Fibroblast of peridontal ligament (primary cell): ENCODE data around the gene ZGLP1.
"Not testable (repeated sequence)": the region's sequence is repeated elsewhere in the genome, so short reads cannot be mapped to it uniquely, and the experiment has no call there.

ENCODE experiments used
- DNase-seq: peaks from one replicate; pipeline ENCODE4 v3.0.0-alpha.2; 2010; ENCODE audit errors: extremely low read depth

The ZGLP1 gene

DNA sequence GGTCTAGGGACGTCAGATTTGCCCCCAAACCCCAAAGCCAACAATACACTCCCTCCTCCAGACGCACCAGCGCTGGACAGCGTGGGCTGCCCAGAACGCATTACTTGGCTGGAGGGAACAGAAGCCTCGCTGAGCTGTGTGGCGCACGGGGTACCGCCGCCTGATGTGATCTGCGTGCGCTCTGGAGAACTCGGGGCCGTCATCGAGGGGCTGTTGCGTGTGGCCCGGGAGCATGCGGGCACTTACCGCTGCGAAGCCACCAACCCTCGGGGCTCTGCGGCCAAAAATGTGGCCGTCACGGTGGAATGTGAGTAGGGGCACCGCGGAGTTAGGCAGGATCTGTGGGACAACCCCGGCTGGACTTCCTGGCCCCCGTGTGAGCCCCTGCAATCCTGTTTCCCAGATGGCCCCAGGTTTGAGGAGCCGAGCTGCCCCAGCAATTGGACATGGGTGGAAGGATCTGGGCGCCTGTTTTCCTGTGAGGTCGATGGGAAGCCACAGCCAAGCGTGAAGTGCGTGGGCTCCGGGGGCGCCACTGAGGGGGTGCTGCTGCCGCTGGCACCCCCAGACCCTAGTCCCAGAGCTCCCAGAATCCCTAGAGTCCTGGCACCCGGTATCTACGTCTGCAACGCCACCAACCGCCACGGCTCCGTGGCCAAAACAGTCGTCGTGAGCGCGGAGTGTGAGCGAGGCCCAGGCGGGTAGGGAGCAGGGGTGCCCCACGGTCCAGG is 15.8 kb downstream of the ZGLP1 start:
- no peak for DNase-seq

DNA sequence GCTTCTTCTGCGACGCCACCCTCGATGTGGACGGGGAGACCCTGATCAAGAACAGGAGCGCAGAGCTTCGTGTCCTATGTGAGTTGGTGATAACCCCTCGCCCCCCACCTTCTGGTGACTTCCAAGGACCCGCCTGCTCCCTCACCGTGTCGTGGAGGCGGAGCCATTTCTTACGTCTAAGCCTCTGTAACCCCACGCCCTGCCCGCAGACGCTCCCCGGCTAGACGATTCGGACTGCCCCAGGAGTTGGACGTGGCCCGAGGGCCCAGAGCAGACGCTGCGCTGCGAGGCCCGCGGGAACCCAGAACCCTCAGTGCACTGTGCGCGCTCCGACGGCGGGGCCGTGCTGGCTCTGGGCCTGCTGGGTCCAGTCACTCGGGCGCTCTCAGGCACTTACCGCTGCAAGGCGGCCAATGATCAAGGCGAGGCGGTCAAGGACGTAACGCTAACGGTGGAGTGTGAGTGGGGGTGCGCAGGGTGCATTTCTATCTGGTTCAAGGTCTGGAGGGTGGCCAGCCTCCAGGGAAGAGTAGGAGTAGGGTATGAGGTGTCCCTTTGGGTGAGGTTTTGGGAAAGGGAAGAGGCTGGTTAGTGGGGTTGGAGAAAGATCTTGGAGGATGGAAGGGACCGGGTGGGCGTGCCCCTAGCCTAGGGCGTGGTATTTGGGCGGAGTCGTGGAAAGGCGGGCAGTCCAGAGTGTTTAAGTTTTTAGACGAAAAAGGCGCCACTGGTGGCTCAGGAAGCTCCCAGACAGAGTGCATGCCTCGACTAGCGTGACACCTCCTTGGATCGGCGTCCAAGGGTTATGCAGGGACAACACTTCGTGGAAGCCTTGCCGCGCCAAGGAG is 16.6 kb downstream of the ZGLP1 start:
- no peak for DNase-seq

DNA sequence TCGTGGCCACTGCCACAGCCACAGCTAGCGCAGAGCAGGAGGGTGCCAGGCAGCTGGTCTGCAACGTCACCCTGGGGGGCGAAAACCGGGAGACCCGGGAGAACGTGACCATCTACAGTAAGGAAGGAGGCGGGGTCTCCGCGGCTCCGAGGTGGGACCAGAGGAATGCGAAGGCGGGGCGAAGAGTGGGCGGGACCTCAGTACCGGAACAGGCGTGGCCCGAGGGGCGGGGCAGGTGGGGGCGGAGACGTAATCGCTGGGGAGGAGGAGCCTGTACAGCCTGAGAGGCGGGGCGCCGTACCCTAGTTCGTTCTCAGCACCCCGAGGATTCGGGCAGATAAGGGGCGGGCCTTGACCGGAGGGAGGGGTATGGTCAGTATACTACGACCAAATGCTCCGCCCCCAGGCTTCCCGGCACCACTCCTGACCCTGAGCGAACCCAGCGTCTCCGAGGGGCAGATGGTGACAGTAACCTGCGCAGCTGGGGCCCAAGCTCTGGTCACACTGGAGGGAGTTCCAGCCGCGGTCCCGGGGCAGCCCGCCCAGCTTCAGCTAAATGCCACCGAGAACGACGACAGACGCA is 17.3 kb downstream of the ZGLP1 start:
- no peak for DNase-seq

DNA sequence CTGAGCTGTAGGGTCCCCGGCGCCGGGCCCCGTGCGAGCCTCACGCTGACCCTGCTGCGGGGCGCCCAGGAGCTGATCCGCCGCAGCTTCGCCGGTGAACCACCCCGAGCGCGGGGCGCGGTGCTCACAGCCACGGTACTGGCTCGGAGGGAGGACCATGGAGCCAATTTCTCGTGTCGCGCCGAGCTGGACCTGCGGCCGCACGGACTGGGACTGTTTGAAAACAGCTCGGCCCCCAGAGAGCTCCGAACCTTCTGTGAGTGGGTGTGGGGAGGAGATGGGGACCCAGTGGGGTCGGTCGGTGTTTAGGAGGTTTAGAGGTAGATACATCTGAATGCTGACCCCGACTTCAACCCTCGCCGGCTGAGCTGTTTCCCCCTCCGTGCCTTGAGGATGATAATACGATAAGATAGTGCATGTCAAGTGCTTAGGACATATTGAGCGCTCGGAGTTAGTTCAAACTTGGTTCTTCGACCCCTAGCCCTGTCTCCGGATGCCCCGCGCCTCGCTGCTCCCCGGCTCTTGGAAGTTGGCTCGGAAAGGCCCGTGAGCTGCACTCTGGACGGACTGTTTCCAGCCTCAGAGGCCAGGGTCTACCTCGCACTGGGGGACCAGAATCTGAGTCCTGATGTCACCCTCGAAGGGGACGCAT is 17.9 kb downstream of the ZGLP1 start:
- no peak for DNase-seq

DNA sequence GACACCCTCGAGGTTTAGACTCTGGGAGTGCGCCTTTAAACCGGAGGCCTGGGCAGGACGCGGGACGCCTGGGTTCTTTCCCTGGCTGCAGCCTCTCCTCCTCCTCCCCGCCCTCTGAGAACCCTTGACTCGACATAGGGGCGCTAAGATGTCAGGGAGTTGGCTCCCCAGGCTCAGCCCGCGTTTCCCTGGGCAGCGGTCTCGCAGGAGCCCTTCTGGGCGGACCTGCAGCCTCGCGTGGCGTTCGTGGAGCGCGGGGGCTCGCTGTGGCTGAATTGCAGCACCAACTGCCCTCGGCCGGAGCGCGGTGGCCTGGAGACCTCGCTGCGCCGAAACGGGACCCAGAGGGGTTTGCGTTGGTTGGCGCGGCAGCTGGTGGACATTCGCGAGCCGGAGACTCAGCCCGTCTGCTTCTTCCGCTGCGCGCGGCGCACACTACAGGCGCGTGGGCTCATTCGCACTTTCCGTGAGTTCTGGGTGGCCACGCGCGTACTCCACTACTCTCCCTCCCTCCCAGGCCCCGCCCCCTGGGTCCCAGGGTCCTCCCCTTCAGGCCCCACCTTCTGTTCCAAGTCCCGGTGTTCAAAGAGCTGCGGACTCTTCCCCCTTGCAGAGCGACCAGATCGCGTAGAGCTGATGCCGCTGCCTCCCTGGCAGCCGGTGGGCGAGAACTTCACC is 18.6 kb downstream of the ZGLP1 start:
- DNase-seq, result no peak

DNA sequence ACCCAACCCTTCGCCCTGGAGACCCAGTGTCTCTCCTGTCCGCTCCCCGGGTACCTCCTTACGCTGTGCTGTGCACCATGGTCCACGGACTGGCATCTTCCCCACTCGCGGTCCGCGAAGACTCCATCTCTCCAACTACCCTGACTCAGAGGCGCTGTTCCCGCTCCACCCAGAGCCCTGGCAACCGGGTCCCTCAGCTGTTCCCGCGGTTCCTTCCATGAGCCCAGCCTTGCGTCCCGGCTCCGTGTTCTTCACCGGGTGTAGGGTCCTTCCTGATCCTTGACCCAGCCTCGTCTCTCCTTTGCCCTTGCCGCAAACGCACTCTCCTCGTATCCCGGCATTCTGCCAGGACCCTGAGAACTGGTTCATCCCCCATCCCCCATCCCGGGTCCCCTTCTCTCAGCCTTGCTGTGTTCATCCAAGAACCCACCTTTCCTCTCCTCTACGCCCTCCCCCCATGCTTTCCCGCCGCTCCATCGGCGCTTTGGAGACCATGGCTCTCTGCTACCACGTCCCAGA is 19.2 kb downstream of the ZGLP1 start:
- DNase-seq, result no peak

DNA sequence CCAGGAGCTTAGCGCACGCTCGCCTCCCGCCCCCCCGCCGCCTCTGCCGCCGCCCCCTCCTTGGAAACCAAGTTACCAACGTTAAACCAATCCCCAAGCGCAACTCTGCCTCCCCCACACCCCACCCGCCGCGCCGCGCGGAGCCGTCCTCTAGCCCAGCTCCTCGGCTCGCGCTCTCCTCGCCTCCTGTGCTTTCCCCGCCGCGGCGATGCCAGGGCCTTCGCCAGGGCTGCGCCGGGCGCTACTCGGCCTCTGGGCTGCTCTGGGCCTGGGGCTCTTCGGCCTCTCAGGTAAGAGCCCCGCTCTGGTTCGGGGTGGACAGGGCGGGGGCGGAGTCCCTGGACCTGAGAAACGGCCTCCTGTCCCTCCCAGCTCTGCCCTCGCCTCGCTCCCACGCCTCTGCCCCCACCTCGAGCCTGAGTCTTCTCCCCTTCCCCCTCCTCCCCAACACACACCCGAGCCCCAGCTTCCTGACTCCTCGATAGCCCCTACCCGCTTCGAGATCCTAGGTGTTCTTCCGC is 19.7 kb downstream of the ZGLP1 start, which contains the start of gene ICAM5:
Gene ICAM5, plus strand, starts transcription at position 117 of the 521 bp plus-strand sequence. Its CDS starts 92 bp downstream, at position 209.
- no peak for DNase-seq

DNA sequence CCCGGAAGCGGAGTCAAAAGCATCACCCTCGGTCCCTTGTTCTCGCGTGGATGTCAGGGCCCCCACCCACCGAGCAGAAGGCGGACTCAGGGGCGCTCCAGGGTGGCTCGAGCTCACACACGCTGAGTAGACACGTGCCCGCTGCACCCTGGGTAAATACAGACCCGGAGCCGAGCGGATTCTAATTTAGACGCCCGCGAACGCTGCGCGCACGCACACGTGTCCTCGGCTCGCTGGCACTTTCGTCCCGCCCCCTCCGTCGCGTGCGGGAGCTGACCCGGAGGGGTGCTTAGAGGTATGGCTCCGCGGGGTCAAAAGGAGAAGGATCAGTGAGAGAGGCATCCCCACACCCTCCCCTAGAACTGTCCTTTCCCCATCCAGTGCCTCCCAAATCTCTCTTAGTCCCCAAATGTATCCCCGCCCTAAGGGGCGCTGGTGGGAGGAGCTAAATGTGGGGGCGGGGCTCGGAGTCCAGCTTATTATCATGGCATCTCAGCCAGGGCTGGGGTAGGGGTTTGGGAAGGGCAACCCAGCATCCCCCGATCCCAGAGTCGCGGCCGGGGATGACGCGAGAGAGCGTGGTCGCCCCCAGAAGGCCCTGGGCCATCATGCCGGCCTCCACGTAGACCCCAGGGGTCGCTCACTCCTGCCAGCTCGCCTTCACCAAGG is 20.3 kb downstream of the ZGLP1 start:
- DNase-seq, result no peak

DNA sequence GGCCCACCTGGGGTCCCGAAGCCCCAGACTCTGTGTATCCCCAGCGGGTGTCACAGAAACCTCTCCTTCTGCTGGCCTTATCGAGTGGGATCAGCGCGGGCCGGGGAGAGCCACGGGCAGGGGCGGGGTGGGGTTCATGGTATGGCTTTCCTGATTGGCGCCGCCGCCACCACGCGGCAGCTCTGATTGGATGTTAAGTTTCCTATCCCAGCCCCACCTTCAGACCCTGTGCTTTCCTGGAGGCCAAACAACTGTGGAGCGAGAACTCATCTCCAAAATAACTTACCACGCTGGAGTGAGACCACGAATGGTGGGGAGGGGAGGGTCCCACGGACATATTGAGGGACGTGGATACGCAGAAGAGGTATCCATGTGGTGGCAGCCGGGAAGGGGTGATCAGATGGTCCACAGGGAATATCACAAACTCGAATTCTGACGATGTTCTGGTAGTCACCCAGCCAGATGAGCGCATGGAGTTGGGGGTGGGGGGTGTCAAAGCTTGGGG is 20.9 kb downstream of the ZGLP1 start:
- no peak for DNase-seq

DNA sequence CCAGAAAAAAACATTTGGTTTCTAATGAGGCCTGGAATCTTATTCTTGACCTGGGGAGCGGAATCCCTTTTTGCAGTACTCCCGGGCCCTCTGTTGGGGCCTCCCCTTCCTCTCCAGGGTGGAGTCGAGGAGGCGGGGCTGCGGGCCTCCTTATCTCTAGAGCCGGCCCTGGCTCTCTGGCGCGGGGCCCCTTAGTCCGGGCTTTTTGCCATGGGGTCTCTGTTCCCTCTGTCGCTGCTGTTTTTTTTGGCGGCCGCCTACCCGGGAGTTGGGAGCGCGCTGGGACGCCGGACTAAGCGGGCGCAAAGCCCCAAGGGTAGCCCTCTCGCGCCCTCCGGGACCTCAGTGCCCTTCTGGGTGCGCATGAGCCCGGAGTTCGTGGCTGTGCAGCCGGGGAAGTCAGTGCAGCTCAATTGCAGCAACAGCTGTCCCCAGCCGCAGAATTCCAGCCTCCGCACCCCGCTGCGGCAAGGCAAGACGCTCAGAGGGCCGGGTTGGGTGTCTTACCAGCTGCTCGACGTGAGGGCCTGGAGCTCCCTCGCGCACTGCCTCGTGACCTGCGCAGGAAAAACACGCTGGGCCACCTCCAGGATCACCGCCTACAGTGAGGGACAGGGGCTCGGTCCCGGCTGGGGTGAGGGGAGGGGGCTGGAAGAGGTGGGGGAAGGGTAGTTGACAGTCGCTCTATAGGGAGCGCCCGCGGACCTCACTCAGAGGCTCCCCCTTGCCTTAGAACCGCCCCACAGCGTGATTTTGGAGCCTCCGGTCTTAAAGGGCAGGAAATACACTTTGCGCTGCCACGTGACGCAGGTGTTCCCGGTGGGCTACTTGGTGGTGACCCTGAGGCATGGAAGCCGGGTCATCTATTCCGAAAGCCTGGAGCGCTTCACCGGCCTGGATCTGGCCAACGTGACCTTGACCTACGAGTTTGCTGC is 22.5 kb downstream of the ZGLP1 start, which contains the start of gene ICAM4:
Gene ICAM4, plus strand, starts transcription at position 153 of the 935 bp plus-strand sequence. Its CDS starts 58 bp downstream, at position 211.
- no peak for DNase-seq

DNA sequence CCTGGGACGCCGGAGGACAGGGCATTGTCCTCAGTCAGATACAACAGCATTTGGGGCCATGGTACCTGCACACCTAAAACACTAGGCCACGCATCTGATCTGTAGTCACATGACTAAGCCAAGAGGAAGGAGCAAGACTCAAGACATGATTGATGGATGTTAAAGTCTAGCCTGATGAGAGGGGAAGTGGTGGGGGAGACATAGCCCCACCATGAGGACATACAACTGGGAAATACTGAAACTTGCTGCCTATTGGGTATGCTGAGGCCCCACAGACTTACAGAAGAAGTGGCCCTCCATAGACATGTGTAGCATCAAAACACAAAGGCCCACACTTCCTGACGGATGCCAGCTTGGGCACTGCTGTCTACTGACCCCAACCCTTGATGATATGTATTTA is 24.2 kb downstream of the ZGLP1 start:
- DNase-seq, result no peak

DNA sequence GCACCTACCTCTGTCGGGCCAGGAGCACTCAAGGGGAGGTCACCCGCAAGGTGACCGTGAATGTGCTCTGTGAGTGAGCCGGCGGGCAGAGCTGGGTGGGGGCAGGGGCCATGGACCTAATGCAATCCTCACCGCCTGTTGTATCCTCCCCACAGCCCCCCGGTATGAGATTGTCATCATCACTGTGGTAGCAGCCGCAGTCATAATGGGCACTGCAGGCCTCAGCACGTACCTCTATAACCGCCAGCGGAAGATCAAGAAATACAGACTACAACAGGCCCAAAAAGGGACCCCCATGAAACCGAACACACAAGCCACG is 24.7 kb downstream of the ZGLP1 start:
- no peak for DNase-seq

DNA sequence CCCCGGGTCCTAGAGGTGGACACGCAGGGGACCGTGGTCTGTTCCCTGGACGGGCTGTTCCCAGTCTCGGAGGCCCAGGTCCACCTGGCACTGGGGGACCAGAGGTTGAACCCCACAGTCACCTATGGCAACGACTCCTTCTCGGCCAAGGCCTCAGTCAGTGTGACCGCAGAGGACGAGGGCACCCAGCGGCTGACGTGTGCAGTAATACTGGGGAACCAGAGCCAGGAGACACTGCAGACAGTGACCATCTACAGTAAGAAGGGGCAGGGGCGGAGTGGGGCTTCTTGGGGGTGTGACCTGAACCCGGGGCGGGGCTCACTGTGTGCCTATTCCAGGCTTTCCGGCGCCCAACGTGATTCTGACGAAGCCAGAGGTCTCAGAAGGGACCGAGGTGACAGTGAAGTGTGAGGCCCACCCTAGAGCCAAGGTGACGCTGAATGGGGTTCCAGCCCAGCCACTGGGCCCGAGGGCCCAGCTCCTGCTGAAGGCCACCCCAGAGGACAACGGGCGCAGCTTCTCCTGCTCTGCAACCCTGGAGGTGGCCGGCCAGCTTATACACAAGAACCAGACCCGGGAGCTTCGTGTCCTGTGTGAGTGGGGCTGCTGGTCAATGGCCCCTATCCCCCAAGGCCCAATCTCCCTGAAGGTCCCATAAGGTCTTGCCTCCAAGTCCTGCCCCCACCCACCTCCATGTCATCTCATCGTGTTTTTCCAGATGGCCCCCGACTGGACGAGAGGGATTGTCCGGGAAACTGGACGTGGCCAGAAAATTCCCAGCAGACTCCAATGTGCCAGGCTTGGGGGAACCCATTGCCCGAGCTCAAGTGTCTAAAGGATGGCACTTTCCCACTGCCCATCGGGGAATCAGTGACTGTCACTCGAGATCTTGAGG is 25.3 kb downstream of the ZGLP1 start:
- no peak for DNase-seq

DNA sequence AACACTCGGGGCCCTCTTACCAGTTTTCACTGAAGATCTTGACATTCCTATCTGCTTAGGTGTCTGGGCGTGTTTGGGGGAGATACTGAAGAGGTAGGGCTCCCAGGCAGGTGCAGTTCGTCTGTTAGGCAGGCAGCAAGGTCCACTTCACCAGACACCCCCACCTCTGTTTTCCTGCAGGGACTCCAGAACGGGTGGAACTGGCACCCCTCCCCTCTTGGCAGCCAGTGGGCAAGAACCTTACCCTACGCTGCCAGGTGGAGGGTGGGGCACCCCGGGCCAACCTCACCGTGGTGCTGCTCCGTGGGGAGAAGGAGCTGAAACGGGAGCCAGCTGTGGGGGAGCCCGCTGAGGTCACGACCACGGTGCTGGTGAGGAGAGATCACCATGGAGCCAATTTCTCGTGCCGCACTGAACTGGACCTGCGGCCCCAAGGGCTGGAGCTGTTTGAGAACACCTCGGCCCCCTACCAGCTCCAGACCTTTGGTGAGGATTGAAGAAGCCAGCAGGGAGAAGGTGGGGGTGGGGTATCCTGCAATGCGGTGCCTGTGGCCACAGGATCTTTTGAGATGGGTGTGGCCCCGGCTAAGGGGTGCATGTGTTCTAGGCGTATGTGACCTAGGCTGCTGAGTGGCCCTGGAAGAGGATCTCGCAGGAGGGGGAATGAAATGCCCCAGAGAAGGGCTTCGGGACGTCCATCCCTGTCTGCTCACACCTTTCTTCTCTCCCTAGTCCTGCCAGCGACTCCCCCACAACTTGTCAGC is 26.1 kb downstream of the ZGLP1 start:
- no peak for DNase-seq

DNA sequence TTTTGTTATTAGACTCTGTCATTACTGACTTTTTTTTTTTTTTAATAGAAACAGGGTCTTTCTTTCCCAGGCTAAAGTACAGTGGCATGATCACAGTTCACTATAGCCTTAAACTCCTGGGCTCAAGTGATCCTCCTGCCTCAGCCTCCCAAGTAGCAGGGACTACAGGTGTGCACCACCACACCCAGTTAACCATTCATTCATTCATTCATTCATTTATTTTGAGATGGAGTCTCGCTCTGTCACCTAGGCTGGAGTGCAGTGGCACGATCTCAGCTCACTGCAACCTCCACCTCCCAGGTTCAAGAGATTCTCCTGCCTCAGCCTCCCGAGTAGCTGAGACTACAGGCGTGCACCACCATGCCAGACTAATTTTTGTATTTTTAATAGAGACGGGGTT is 27.6 kb downstream of the ZGLP1 start:
- not testable (repeated sequence) for DNase-seq

DNA sequence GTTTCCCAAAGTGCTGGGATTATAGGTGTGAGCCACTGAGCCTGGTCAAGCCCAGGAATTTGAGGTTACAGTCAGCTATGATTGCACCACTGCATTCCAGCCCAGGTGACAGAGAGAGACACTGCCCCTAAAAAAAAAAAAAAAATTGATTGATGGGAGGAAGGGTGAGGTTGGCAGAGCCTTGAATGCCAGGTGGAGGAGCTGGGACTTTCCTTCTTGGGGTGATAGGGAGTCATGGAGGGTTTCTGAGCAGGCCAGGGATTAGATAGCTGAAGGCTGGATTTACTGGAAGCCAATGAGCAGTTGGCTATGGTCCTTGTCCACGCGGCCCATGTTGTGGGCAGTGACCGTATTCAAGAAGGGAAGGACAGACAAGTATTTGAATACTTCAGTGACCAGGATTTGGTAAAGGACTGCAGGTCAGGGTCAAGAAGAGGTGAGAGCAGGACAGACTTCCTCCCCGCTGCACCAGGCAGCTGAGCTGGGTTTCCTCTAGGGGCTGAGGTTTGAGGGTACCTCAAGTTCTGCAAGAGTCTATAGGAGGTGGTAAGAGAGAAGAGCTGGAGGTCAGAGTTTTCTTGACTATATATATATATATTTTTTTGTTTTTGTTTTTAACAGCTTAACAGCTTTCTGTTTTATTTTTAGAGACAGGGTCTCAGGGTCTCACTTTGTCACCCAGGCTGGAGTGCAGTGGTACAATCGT is 29.7 kb downstream of the ZGLP1 start:
- no peak for DNase-seq

DNA sequence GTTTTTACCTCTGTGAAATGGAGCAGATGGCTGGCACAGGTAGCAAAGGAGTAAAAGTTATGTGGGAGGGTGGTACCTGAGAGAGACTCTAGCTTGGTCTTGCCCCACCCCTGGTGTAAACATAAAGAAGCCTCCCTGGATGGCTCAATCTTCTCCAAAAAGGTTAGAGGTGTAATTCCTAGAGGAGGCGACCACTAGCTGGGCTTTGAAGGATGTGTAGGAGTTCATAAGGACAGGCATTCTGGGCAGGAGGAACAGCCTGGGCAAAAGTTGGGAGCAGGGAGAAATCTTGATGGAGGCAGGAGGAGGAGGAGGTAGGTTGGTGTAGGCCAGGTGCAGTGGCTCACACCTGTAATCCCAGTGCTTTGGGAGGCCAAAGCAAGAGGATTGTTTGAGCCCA is 30.7 kb downstream of the ZGLP1 start:
- no peak for DNase-seq
